HTERT RPE-1 (cell line): ENCODE data around the gene GRIN2A.

Source experiments
- in situ Hi-C: fragments of 300-500 bp; cut with MboI; formaldehyde crosslinking; loops from 4 replicates; pipeline ENCODE4 v1.14.3; 2020; ENCODE audit warnings: low sequenced_read_pairs

Gene GRIN2A

DNA sequence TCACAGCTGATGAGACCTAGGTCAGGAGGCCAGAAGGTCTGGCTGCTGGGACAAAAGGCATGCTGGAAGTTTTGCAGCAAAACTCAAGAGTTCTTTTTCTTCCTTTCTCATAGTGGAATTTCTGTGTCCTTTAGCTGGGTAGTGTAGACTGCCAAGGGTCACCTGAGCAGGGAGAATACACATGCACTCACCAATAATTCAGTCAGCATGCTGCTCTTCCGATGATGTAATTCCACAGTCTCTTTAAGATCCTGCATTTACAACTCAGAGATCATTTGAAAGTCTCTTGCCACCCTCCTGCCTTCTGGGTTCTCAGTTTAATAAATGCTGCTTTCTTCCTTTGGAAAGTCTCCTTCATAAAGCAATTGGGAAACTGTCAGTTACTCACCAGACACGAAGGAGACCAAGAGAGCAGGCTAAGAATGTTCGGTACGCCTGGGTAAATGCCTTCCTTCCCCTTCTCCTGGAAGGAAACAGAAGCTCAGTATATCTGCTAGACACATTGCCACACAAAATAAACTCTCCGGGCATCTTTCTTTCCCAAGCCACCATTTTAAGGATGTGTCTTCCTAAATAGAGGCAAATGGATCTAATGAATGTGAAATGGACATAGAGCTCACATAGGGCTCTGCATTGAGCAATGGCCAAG, 473.1 kb downstream of the GRIN2A start:
- in situ Hi-C loops = no loop called here

DNA sequence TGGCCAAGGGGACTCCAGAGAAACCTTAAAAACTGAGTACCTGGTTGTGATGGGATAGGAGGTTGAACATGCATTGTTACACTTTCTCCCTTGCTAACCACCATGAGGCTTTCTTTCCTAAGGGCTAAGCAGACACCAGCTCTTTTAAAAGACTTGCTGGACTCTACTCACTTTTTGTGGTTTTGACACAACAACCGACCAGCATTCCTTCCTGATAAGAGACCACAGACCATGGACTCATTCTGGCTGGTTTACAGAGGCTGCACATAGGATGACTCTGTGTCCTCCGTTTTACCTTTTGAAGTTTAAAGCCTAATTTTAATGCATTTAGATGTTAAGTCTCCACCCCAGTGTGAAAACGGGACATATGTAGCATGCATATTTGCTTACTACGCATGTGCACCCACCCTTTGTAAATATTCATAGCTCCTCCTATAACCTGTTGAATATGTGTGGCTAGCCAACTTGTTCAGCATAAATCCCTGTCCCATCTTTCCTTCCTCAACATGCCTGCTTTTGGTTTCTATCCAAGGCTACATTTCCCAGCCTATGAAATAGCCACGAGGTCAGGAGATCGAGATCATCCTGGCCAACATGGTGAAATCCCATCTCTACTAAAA, 475.9 kb downstream of the GRIN2A start:
- in situ Hi-C loops = no loop called here

DNA sequence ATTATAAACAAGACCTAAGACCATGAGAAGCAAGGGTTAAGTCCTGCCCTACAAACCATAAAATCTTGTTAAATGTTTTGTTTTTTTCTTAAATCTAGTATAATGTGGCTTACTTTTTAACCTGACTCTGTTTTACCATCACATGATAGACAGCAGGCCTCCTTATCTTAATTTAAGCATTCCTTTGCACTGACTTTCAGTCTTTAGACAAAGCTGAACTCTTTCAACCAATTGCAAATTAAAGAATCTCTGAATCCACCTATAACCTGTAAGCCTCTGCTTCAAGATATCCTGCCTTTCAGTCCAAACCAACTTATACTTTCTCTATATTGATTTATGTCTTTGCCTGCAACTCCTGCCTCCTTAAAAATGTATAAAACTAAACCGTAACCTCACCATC, 478.5 kb downstream of the GRIN2A start:
- in situ Hi-C loops = no loop called here
